ENCODE data around the gene FFAR3. TPM values are rescaled to one million over a fixed set of nuclear protein-coding genes. Genes with fewer than 3 reads are reported as not detected.
"Not testable (repeated sequence)": the region's sequence is repeated elsewhere in the genome, so short reads cannot be mapped to it uniquely, and the experiment has no call there.

FFAR3 gene
- total and polyA plus RNA-seq, 4 donors, result 0.33 TPM; not detected in 3

GRCh38 chr19:35377656-35378055 is 19.4 kb downstream of the FFAR3 start:
- H3K9me3 ChIP-seq (ENCODE audit: control insufficient read depth in 4 of 4, low read length in 3 of 4), result no peaks in the 10 kb centered on the region
- peaks cover 0 to 5% (median under 1%) of the 10 kb centered on the region in 4 donors for H3K4me1 ChIP-seq (ENCODE audit: control insufficient read depth in 4 of 4, insufficient read depth in 4 of 4, low read length in 3 of 4)
- DNase-seq (ENCODE audit: low spot score), result no peak
- TF ChIP-seq HNF4G (IDR thresholded peaks at IDR 0.05), result no peak
- no peak for TF ChIP-seq HNF4A (conservative IDR thresholded peaks at IDR 0.05)
- TF ChIP-seq EGR1 (IDR thresholded peaks at IDR 0.05; ENCODE audit: low read depth in 2 of 2), result no peak
- no peak for TF ChIP-seq GABPA (IDR thresholded peaks at IDR 0.05 in 1 of 2, conservative IDR thresholded peaks at IDR 0.05 in 1 of 2)
- no peak for TF ChIP-seq JUND (IDR thresholded peaks at IDR 0.05)
- TF ChIP-seq SP1 (IDR thresholded peaks at IDR 0.05), result no peak
- no peak for TF ChIP-seq MAX (IDR thresholded peaks at IDR 0.05)
- no peak for TF ChIP-seq ATF3 (IDR thresholded peaks at IDR 0.05)
- TF ChIP-seq ZBTB33 (IDR thresholded peaks at IDR 0.05), result no peak
- no peak for TF ChIP-seq FOXA2 (IDR thresholded peaks at IDR 0.05)
- H3K27me3 ChIP-seq (ENCODE audit: control insufficient read depth in 4 of 4, insufficient read depth in 4 of 4, low read length in 3 of 4), result no peaks in the 10 kb centered on the region
- H3K9ac ChIP-seq (ENCODE audit: low read depth in 1 of 2, low read length in 2 of 2), result no peak overlapping the region
- no peak overlapping the region for H3K27ac ChIP-seq (ENCODE audit: low read depth in 1 of 2, low read length in 2 of 2)
- 33% methylated on average over 1 of the region's 1 CpG for WGBS
- no peaks in the 10 kb centered on the region for H3K36me3 ChIP-seq (ENCODE audit: control insufficient read depth in 4 of 4, insufficient read depth in 3 of 4, low read depth in 1 of 4, low read length in 3 of 4)
- H3K4me3 ChIP-seq (ENCODE audit: low read depth in 1 of 3, low read length in 3 of 3), result no peak overlapping the region

GRCh38 chr19:35378356-35378755 is 20.1 kb downstream of the FFAR3 start:
- no peak overlapping the region for H3K4me3 ChIP-seq (ENCODE audit: low read depth in 1 of 3, low read length in 3 of 3)
- no peak for DNase-seq (ENCODE audit: low spot score)
- no peak overlapping the region for H3K27ac ChIP-seq (ENCODE audit: low read depth in 1 of 2, low read length in 2 of 2)
- 96% methylated on average over 3 of the region's 3 CpGs for WGBS
- H3K36me3 ChIP-seq (ENCODE audit: control insufficient read depth in 4 of 4, insufficient read depth in 3 of 4, low read depth in 1 of 4, low read length in 3 of 4), result no peaks in the 10 kb centered on the region
- H3K4me1 ChIP-seq (ENCODE audit: control insufficient read depth in 4 of 4, insufficient read depth in 4 of 4, low read length in 3 of 4), result peaks cover 0 to 5% (median under 1%) of the 10 kb centered on the region in 4 donors
- H3K9me3 ChIP-seq (ENCODE audit: control insufficient read depth in 4 of 4, low read length in 3 of 4), result no peaks in the 10 kb centered on the region
- no peak overlapping the region for H3K9ac ChIP-seq (ENCODE audit: low read depth in 1 of 2, low read length in 2 of 2)
- H3K27me3 ChIP-seq (ENCODE audit: control insufficient read depth in 4 of 4, insufficient read depth in 4 of 4, low read length in 3 of 4), result no peaks in the 10 kb centered on the region
- TF ChIP-seq HNF4G (IDR thresholded peaks at IDR 0.05) (no peak), HNF4A (conservative IDR thresholded peaks at IDR 0.05) (no peak), RXRA (IDR thresholded peaks at IDR 0.05) (no peak), JUND (IDR thresholded peaks at IDR 0.05) (no peak), GABPA (IDR thresholded peaks at IDR 0.05 in 1 of 2, conservative IDR thresholded peaks at IDR 0.05 in 1 of 2) (no peak), RAD21 (IDR thresholded peaks at IDR 0.05) (no peak), FOXA1 (IDR thresholded peaks at IDR 0.05) (no peak), ATF3 (IDR thresholded peaks at IDR 0.05) (no peak), MAX (IDR thresholded peaks at IDR 0.05) (no peak), ZBTB33 (IDR thresholded peaks at IDR 0.05) (no peak), CTCF (IDR thresholded peaks at IDR 0.05; ENCODE audit: low read depth, low read length, missing input control) (no peak), FOXA2 (IDR thresholded peaks at IDR 0.05) (no peak), SP1 (IDR thresholded peaks at IDR 0.05) (no peak), YY1 (IDR thresholded peaks at IDR 0.05) (no peak), REST (IDR thresholded peaks at IDR 0.05) (no peak), EGR1 (IDR thresholded peaks at IDR 0.05; ENCODE audit: low read depth in 2 of 2) (no peak), NR2F2 (IDR thresholded peaks at IDR 0.05) (no peak), TAF1 (conservative IDR thresholded peaks at IDR 0.05) (no peak)

- not testable (repeated sequence) for H3K27ac ChIP-seq (ENCODE audit: low read depth in 1 of 2, low read length in 2 of 2); DNase-seq (ENCODE audit: low spot score); H3K27me3 ChIP-seq (ENCODE audit: control insufficient read depth in 4 of 4, insufficient read depth in 4 of 4, low read length in 3 of 4); H3K9me3 ChIP-seq (ENCODE audit: control insufficient read depth in 4 of 4, low read length in 3 of 4); H3K9ac ChIP-seq (ENCODE audit: low read depth in 1 of 2, low read length in 2 of 2); H3K4me1 ChIP-seq (ENCODE audit: control insufficient read depth in 4 of 4, insufficient read depth in 4 of 4, low read length in 3 of 4); H3K36me3 ChIP-seq (ENCODE audit: control insufficient read depth in 4 of 4, insufficient read depth in 3 of 4, low read depth in 1 of 4, low read length in 3 of 4); H3K4me3 ChIP-seq (ENCODE audit: low read depth in 1 of 3, low read length in 3 of 3)
- 97% methylated on average over 5 of the region's 5 CpGs for WGBS
Observed at GRCh38 chr19:35379545-35379944, 21.3 kb downstream of the FFAR3 start.
